Testis (tissue), 2 donors: ENCODE measurements around the gene FAM241B.

Source experiments
- POLR2A ChIP-seq: fragments of 450-650 bp; IDR thresholded peaks from one replicate; pipeline ENCODE4 v1.6.1; 2017; ENCODE audit warnings: antibody characterized with exemption, mild to moderate bottlenecking, moderate library complexity
- TF ChIP-seq, protein P1 (sequence below), 3 experiments: fragments of 450-650 bp in 2 of 3; fragments of 200-600 bp in 1 of 3; sonication (generic) in 1 of 3; IDR thresholded peaks; one replicate each; pipeline ENCODE4 v1.5.1; 2016 to 2019; ENCODE audit warnings: antibody characterized with exemption in 3 of 3, mild to moderate bottlenecking in 2 of 3, moderate library complexity in 1 of 3

- TF ChIP-seq, protein P1, sequence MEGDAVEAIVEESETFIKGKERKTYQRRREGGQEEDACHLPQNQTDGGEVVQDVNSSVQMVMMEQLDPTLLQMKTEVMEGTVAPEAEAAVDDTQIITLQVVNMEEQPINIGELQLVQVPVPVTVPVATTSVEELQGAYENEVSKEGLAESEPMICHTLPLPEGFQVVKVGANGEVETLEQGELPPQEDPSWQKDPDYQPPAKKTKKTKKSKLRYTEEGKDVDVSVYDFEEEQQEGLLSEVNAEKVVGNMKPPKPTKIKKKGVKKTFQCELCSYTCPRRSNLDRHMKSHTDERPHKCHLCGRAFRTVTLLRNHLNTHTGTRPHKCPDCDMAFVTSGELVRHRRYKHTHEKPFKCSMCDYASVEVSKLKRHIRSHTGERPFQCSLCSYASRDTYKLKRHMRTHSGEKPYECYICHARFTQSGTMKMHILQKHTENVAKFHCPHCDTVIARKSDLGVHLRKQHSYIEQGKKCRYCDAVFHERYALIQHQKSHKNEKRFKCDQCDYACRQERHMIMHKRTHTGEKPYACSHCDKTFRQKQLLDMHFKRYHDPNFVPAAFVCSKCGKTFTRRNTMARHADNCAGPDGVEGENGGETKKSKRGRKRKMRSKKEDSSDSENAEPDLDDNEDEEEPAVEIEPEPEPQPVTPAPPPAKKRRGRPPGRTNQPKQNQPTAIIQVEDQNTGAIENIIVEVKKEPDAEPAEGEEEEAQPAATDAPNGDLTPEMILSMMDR (IDR thresholded peaks at IDR 0.05): no peak
- TF ChIP-seq POLR2A: no peak
Observed at GRCh38 chr10:69655868-69656555, 26.0 kb downstream of the FAM241B start.
